ENCODE data around the gene MYO5A.
"Not testable (repeated sequence)": the region's sequence is repeated elsewhere in the genome, so short reads cannot be mapped to it uniquely, and the experiment has no call there.

DNA sequence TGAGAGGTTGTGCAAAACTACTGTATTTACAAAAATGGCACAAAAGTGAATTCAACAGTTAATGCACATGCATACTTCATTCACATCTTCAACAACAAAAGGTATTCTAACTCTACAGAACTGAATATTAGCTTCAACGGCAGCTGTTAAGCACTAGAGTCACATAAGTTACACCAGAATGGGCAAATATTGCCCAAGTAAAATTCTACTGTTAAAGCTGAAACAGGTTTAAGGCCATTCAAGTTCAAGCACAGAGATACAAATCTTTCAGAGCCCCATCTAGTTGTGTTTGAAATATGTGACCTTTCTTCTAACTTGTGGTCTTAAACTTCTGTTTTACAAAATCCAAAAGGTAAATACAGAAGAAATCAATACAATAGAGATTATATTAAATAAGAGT is 22.5 kb upstream of the MYO5A start:
- TF ChIP-seq, protein P1, sequence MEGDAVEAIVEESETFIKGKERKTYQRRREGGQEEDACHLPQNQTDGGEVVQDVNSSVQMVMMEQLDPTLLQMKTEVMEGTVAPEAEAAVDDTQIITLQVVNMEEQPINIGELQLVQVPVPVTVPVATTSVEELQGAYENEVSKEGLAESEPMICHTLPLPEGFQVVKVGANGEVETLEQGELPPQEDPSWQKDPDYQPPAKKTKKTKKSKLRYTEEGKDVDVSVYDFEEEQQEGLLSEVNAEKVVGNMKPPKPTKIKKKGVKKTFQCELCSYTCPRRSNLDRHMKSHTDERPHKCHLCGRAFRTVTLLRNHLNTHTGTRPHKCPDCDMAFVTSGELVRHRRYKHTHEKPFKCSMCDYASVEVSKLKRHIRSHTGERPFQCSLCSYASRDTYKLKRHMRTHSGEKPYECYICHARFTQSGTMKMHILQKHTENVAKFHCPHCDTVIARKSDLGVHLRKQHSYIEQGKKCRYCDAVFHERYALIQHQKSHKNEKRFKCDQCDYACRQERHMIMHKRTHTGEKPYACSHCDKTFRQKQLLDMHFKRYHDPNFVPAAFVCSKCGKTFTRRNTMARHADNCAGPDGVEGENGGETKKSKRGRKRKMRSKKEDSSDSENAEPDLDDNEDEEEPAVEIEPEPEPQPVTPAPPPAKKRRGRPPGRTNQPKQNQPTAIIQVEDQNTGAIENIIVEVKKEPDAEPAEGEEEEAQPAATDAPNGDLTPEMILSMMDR (IDR thresholded peaks at IDR 0.05) = not testable (repeated sequence)
- not testable (repeated sequence) for TF ChIP-seq POLR2A (IDR thresholded peaks at IDR 0.05)

Data from Peyer's patch (tissue), 4 donors.